Liver (tissue), 9 donors: Measurements from ENCODE around the gene KCTD8. TPM values are rescaled to one million over a fixed set of nuclear protein-coding genes. Genes with fewer than 3 reads are reported as not detected.

ENCODE experiments used
- DNase-seq: peaks from one replicate; pipeline ENCODE4 v3.0.0-alpha.2; 2017; ENCODE audit warnings: low spot score
- H3K27ac ChIP-seq, 2 donors: one replicate each; pipeline ENCODE4 v1.7.0; 2013; ENCODE audit warnings: inconsistent platforms in 2 of 2, low read length in 2 of 2, control low read depth in 1 of 2, low read depth in 1 of 2, mild to moderate bottlenecking in 1 of 2
- H3K27me3 ChIP-seq, 4 donors: one replicate each; pipeline versions ENCODE4 v1.6.1 to v1.7.0; 2013; ENCODE audit warnings: low read length in 3 of 4, inconsistent platforms in 1 of 4, mild to moderate bottlenecking in 1 of 4, moderate library complexity in 1 of 4; ENCODE audit not compliant: control insufficient read depth in 4 of 4, insufficient read depth in 4 of 4
- H3K36me3 ChIP-seq, 4 donors: one replicate each; pipeline versions ENCODE4 v1.6.1 to v1.7.0; 2013; ENCODE audit warnings: low read length in 3 of 4, mild to moderate bottlenecking in 3 of 4, low read depth in 1 of 4, moderate library complexity in 1 of 4; ENCODE audit not compliant: control insufficient read depth in 4 of 4, insufficient read depth in 3 of 4
- H3K4me1 ChIP-seq, 4 donors: one replicate each; pipeline versions ENCODE4 v1.6.1 to v1.7.0; 2013; ENCODE audit warnings: low read length in 3 of 4, mild to moderate bottlenecking in 3 of 4, moderate library complexity in 1 of 4; ENCODE audit not compliant: control insufficient read depth in 4 of 4, insufficient read depth in 4 of 4
- H3K4me3 ChIP-seq, 3 donors: one replicate each; pipeline versions ENCODE4 v1.6.1 to v1.7.0; 2013; ENCODE audit warnings: low read length in 3 of 3, control low read depth in 1 of 3, low read depth in 1 of 3, mild to moderate bottlenecking in 1 of 3
- H3K9ac ChIP-seq, 2 donors: one replicate each; pipeline ENCODE4 v1.7.0; 2013; ENCODE audit warnings: low read length in 2 of 2, mild to moderate bottlenecking in 2 of 2, moderate library complexity in 2 of 2, control low read depth in 1 of 2, low read depth in 1 of 2
- H3K9me3 ChIP-seq, 4 donors: one replicate each; pipeline versions ENCODE4 v1.6.1 to v1.7.0; 2013; ENCODE audit warnings: low read length in 3 of 4; ENCODE audit not compliant: control insufficient read depth in 4 of 4
- ATF3 ChIP-seq: IDR thresholded peaks from 2 replicates; pipeline ENCODE4 v1.6.1; 2016; ENCODE audit warnings: antibody characterized with exemption
- CTCF ChIP-seq: fragments of 150-350 bp; IDR thresholded peaks from 2 replicates; pipeline ENCODE4 v1.5.1; 2017; ENCODE audit warnings: improper control_type of control experiment, low read depth, low read length; ENCODE audit not compliant: missing input control
- EGR1 ChIP-seq, 2 donors: IDR thresholded peaks; 2 replicates each; pipeline ENCODE4 v1.6.1; 2016 to 2018; ENCODE audit warnings: antibody characterized with exemption in 2 of 2, low read depth in 2 of 2
- FOXA1 ChIP-seq: IDR thresholded peaks from 2 replicates; pipeline ENCODE4 v1.6.1; 2016; ENCODE audit warnings: antibody characterized with exemption
- FOXA2 ChIP-seq: IDR thresholded peaks from 2 replicates; pipeline ENCODE4 v1.6.1; 2016; ENCODE audit warnings: antibody characterized with exemption
- GABPA ChIP-seq, 2 donors: IDR thresholded peaks in 1 of 2; conservative IDR thresholded peaks in 1 of 2; 2 replicates each; pipeline ENCODE4 v1.6.1; 2016; ENCODE audit warnings: antibody characterized with exemption in 2 of 2, mild to moderate bottlenecking in 1 of 2, moderate library complexity in 1 of 2
- HNF4A ChIP-seq, 2 donors: conservative IDR thresholded peaks; 2 replicates each; pipeline ENCODE4 v1.6.1; 2016; ENCODE audit warnings: antibody characterized with exemption in 2 of 2, mild to moderate bottlenecking in 2 of 2
- HNF4G ChIP-seq: IDR thresholded peaks from 2 replicates; pipeline ENCODE4 v1.6.1; 2016; ENCODE audit warnings: antibody characterized with exemption
- JUND ChIP-seq, 2 donors: IDR thresholded peaks; 2 replicates each; pipeline ENCODE4 v1.6.1; 2016; ENCODE audit warnings: antibody characterized with exemption in 2 of 2
- MAX ChIP-seq: IDR thresholded peaks from 2 replicates; pipeline ENCODE4 v1.6.1; 2016; ENCODE audit warnings: antibody characterized with exemption
- NR2F2 ChIP-seq: IDR thresholded peaks from 2 replicates; pipeline ENCODE4 v1.6.1; 2016; ENCODE audit warnings: antibody characterized with exemption
- RAD21 ChIP-seq, 2 donors: IDR thresholded peaks; 2 replicates each; pipeline ENCODE4 v1.6.1; 2016; ENCODE audit warnings: antibody characterized with exemption in 2 of 2, mild to moderate bottlenecking in 2 of 2
- REST ChIP-seq: IDR thresholded peaks from 2 replicates; pipeline ENCODE4 v1.6.1; 2016; ENCODE audit warnings: antibody characterized with exemption, mild to moderate bottlenecking
- RXRA ChIP-seq, 2 donors: IDR thresholded peaks; 2 replicates each; pipeline ENCODE4 v1.6.1; 2017 to 2018; ENCODE audit warnings: antibody characterized with exemption in 2 of 2, mild to moderate bottlenecking in 1 of 2
- SP1 ChIP-seq: IDR thresholded peaks from 2 replicates; pipeline ENCODE4 v1.6.1; 2018; ENCODE audit warnings: antibody characterized with exemption, mild to moderate bottlenecking
- TAF1 ChIP-seq: conservative IDR thresholded peaks from 2 replicates; pipeline ENCODE4 v1.6.1; 2016; ENCODE audit warnings: antibody characterized with exemption, mild to moderate bottlenecking
- YY1 ChIP-seq: IDR thresholded peaks from 2 replicates; pipeline ENCODE4 v1.6.1; 2016; ENCODE audit warnings: antibody characterized with exemption, mild to moderate bottlenecking
- ZBTB33 ChIP-seq: IDR thresholded peaks from 2 replicates; pipeline ENCODE4 v1.6.1; 2016; ENCODE audit warnings: antibody characterized with exemption
- WGBS: extraction: QIAGEN DNeasy Blood & Tissue Kit; methylation state at CpG from one replicate; pipeline ENCODE4 v1.1.7; 2013; 5-methylcytosine and 5-hydroxymethylcytosine counted together
- polyA plus RNA-seq, 2 donors: library from polyadenylated mRNA; stranded (reverse) in 1 of 2; unstranded in 1 of 2; fragments of 200-250 nt in 1 of 2; fragments of >200 nt in 1 of 2; fragmentation: Nextera tagmentation in 1 of 2; extraction: Ambion mirVana in 1 of 2; gene quantifications; one replicate each; pipeline versions ENCODE4 v1.2.1 to v1.2.3, GENCODE V29; 2013 to 2015
- total RNA-seq, 2 donors: library from RNA; depleted of rRNA; stranded (reverse); fragments of >200 nt; gene quantifications; one replicate each; pipeline ENCODE4 v1.2.3, GENCODE V29; 2014
- donor health status: healthy.
- donor health status: healthy.
- donor health status: healthy.
- donor health status: healthy.
- donor health status: healthy.

Gene KCTD8
- total and polyA plus RNA-seq, 4 donors = not detected

- TF ChIP-seq REST (no peak), HNF4A (conservative IDR thresholded peaks at IDR 0.05) (no peak)
Measured at GRCh38 chr4:44232262-44232661, 216.3 kb downstream of the KCTD8 start (continued).

GRCh38 chr4:44231006-44231405, 217.6 kb downstream of the KCTD8 start:
- H3K9me3 ChIP-seq = peaks cover 0 to 1% (median 0%) of the 10 kb centered on the region in 4 donors
- no peaks in the 10 kb centered on the region for H3K27me3 ChIP-seq
- no peak for DNase-seq
- no peak overlapping the region for H3K27ac ChIP-seq
- H3K4me3 ChIP-seq = no peak overlapping the region
- H3K9ac ChIP-seq = no peak overlapping the region
- H3K36me3 ChIP-seq = no peaks in the 10 kb centered on the region
- 84% methylated on average over 2 of the region's 2 CpGs for WGBS
- no peak for TF ChIP-seq JUND (IDR thresholded peaks at IDR 0.05)
- TF ChIP-seq EGR1 (IDR thresholded peaks at IDR 0.05; ENCODE audit: low read depth in 2 of 2) = no peak
- TF ChIP-seq CTCF = no peak
- no peak for TF ChIP-seq GABPA (IDR thresholded peaks at IDR 0.05 in 1 of 2, conservative IDR thresholded peaks at IDR 0.05 in 1 of 2)
- TF ChIP-seq HNF4G = no peak
- TF ChIP-seq SP1 = no peak
- TF ChIP-seq RXRA (IDR thresholded peaks at IDR 0.05) = no peak
- TF ChIP-seq FOXA1 = no peak
- no peak for TF ChIP-seq HNF4A (conservative IDR thresholded peaks at IDR 0.05)
- TF ChIP-seq NR2F2 = no peak
- TF ChIP-seq RAD21 (IDR thresholded peaks at IDR 0.05) = no peak
- TF ChIP-seq TAF1 = no peak
- TF ChIP-seq ZBTB33 = no peak
- no peak for TF ChIP-seq YY1
- no peak for TF ChIP-seq MAX
- TF ChIP-seq REST = no peak
- TF ChIP-seq FOXA2 = no peak
- TF ChIP-seq ATF3 = no peak
- no peaks in the 10 kb centered on the region for H3K4me1 ChIP-seq
